H1 (cell line): ENCODE measurements around the gene ITGB5. TPM values are rescaled to one million over a fixed set of nuclear protein-coding genes. Genes with fewer than 3 reads are reported as not detected.

Experiments
- CTCF ChIA-PET: fragments of 300-600 bp; sonication (Branson Sonifier 250); formaldehyde crosslinking; loops from one replicate; lab custom pipeline; 2021; ENCODE audit not compliant: partially characterized antibody; lab: Charles Lee
- POLR2A ChIA-PET: fragments of 300-600 bp; sonication (Branson Sonifier 250); formaldehyde crosslinking; loops from one replicate; lab custom pipeline; 2021; ENCODE audit warnings: inconsistent platforms; ENCODE audit not compliant: partially characterized antibody; lab: Charles Lee
- DNase-seq, 2 experiments: peaks; one replicate each; pipeline versions ENCODE4 v3.0.0 to v3.0.0-alpha.2; 2010 to 2022; ENCODE audit warnings: low spot score in 2 of 2, low read depth in 1 of 2, mixed read lengths in 1 of 2
- FAIRE-seq: peaks from 2 replicates; lab custom pipeline; 2011; peaks lifted over from hg19 to GRCh38; lab: Jason Lieb, UNC
- H2AFZ ChIP-seq: 2 replicates; pipeline ENCODE4 v1.8.1; 2012; ENCODE audit warnings: low read length, inconsistent platforms
- H2AK5ac ChIP-seq: 2 replicates; pipeline ENCODE4 v1.6.1; 2013; ENCODE audit warnings: low read depth, low read length
- H2BK120ac ChIP-seq: replicated peaks from 2 replicates; pipeline ENCODE3; 2013; ENCODE audit warnings: low read depth, low read length, inconsistent platforms
- H2BK12ac ChIP-seq: 2 replicates; pipeline ENCODE4 v1.6.1; 2013; ENCODE audit warnings: low read depth, low read length
- H2BK15ac ChIP-seq: 2 replicates; pipeline ENCODE4 v1.6.1; 2013; ENCODE audit warnings: low read length
- H2BK20ac ChIP-seq: 2 replicates; pipeline ENCODE4 v1.6.1; 2013; ENCODE audit warnings: low read length
- H2BK5ac ChIP-seq: 2 replicates; pipeline ENCODE4 v1.6.1; 2013; ENCODE audit warnings: low read depth, low read length
- H3K14ac ChIP-seq: 2 replicates; pipeline ENCODE4 v1.6.1; 2013; ENCODE audit warnings: inconsistent platforms; ENCODE audit not compliant: insufficient read length
- H3K18ac ChIP-seq: 2 replicates; pipeline ENCODE4 v1.6.1; 2013; ENCODE audit warnings: low read length; ENCODE audit errors: extremely low read depth
- H3K23ac ChIP-seq: 2 replicates; pipeline ENCODE4 v1.6.1; 2013; ENCODE audit warnings: inconsistent platforms; ENCODE audit not compliant: insufficient read length
- H3K23me2 ChIP-seq: 2 replicates; pipeline ENCODE4 v1.6.1; 2013; ENCODE audit warnings: low read depth, low read length
- H3K27ac ChIP-seq: 2 replicates; pipeline ENCODE4 v1.6.1; 2011; ENCODE audit warnings: low read depth, low read length, inconsistent platforms
- H3K27me3 ChIP-seq, 4 experiments: replicated peaks in 1 of 4; 1 replicate in 1 of 4; 2 replicates in 3 of 4; pipeline versions ENCODE4 v1.6.1 to v1.8.1; 2011 to 2013; ENCODE audit warnings: low read length in 3 of 4, mild to moderate bottlenecking in 3 of 4, inconsistent platforms in 2 of 4, mixed read lengths in 2 of 4, moderate library complexity in 1 of 4; ENCODE audit not compliant: control insufficient read depth in 3 of 4, insufficient read depth in 3 of 4; ENCODE audit errors: extremely low read depth in 1 of 4
- H3K36me3 ChIP-seq, 4 experiments: 2 replicates each; pipeline versions ENCODE4 v1.6.1 to v1.8.1; 2011 to 2013; ENCODE audit warnings: mild to moderate bottlenecking in 4 of 4, low read length in 3 of 4, moderate library complexity in 2 of 4, control low read depth in 1 of 4, inconsistent platforms in 1 of 4; ENCODE audit not compliant: insufficient read depth in 4 of 4, control insufficient read depth in 2 of 4
- H3K4ac ChIP-seq: replicated peaks from 2 replicates; pipeline ENCODE3; 2013; ENCODE audit warnings: low read length, low read depth, mixed read lengths, inconsistent platforms; ENCODE audit not compliant: insufficient read length
- H3K4me1 ChIP-seq, 4 experiments: replicated peaks in 1 of 4; 1 replicate in 1 of 4; 2 replicates in 3 of 4; pipeline versions ENCODE4 v1.6.1 to v1.8.1; 2011 to 2013; ENCODE audit warnings: low read length in 3 of 4, inconsistent platforms in 2 of 4, mixed read lengths in 1 of 4; ENCODE audit not compliant: insufficient read depth in 4 of 4, control insufficient read depth in 3 of 4
- H3K4me2 ChIP-seq, 2 experiments: 2 replicates each; pipeline versions ENCODE4 v1.6.1 to v1.8.1; 2011 to 2013; ENCODE audit warnings: low read depth in 2 of 2, low read length in 2 of 2, control low read depth in 1 of 2, inconsistent platforms in 1 of 2, mild to moderate bottlenecking in 1 of 2; ENCODE audit not compliant: insufficient read depth in 1 of 2
- H3K4me3 ChIP-seq, 4 experiments: fragments of 200-600, 300-600 bp in 1 of 4; sonication (generic), shearing (Covaris generic), sonication (Bioruptor Twin) in 1 of 4; 2 replicates each; pipeline versions ENCODE4 v1.5.1 to v1.8.1; 2011 to 2016; ENCODE audit warnings: low read length in 4 of 4, low read depth in 3 of 4, control low read depth in 2 of 4, inconsistent platforms in 2 of 4, mild to moderate bottlenecking in 2 of 4, mixed read lengths in 1 of 4, moderate library complexity in 1 of 4; ENCODE audit not compliant: insufficient read depth in 2 of 4; ENCODE audit errors: extremely low read depth in 1 of 4
- H3K56ac ChIP-seq: replicated peaks from 2 replicates; pipeline ENCODE3; 2013; ENCODE audit warnings: low read depth, mild to moderate bottlenecking, mixed read lengths, low read length, inconsistent platforms; ENCODE audit not compliant: insufficient read length
- H3K79me1 ChIP-seq: 2 replicates; pipeline ENCODE4 v1.6.1; 2013; ENCODE audit warnings: low read depth, low read length, control low read depth
- H3K79me2 ChIP-seq, 2 experiments: 2 replicates each; pipeline versions ENCODE4 v1.6.1 to v1.8.1; 2012 to 2013; ENCODE audit warnings: low read length in 2 of 2, mild to moderate bottlenecking in 2 of 2, inconsistent platforms in 1 of 2; ENCODE audit not compliant: insufficient read depth in 2 of 2, control insufficient read depth in 1 of 2
- H3K9ac ChIP-seq, 4 experiments: replicated peaks in 1 of 4; 1 replicate in 1 of 4; 2 replicates in 3 of 4; pipeline versions ENCODE4 v1.6.1 to v1.8.1; 2011 to 2013; ENCODE audit warnings: low read depth in 3 of 4, low read length in 3 of 4, control low read depth in 2 of 4, mild to moderate bottlenecking in 2 of 4, moderate library complexity in 2 of 4, inconsistent platforms in 1 of 4; ENCODE audit errors: extremely low read depth in 1 of 4
- H3K9me3 ChIP-seq, 2 experiments: 2 replicates each; pipeline versions ENCODE4 v1.6.1 to v1.8.1; 2012 to 2013; ENCODE audit warnings: mild to moderate bottlenecking in 2 of 2, moderate library complexity in 2 of 2, control low read depth in 1 of 2, inconsistent platforms in 1 of 2, low read depth in 1 of 2, low read length in 1 of 2, mixed read lengths in 1 of 2; ENCODE audit not compliant: insufficient read depth in 2 of 2
- H4K20me1 ChIP-seq, 2 experiments: replicated peaks in 1 of 2; 2 replicates each; pipeline versions ENCODE3 to v1.8.1; 2011 to 2013; ENCODE audit warnings: inconsistent platforms in 2 of 2, low read length in 2 of 2, mild to moderate bottlenecking in 1 of 2; ENCODE audit not compliant: insufficient read depth in 2 of 2, control insufficient read depth in 1 of 2
- H4K5ac ChIP-seq: 2 replicates; pipeline ENCODE4 v1.6.1; 2013; ENCODE audit warnings: low read length, low read depth, mixed read lengths, inconsistent platforms; ENCODE audit not compliant: insufficient read length
- H4K8ac ChIP-seq: 2 replicates; pipeline ENCODE4 v1.8.0; 2013; ENCODE audit warnings: mild to moderate bottlenecking, moderate library complexity, low read length, inconsistent platforms; ENCODE audit not compliant: insufficient read depth; ENCODE audit errors: extremely low read depth
- H4K91ac ChIP-seq: replicated peaks from 2 replicates; pipeline ENCODE3; 2013; ENCODE audit warnings: low read length, mixed read lengths, inconsistent platforms; ENCODE audit not compliant: insufficient read length
- KDM1A ChIP-seq: fragments of 200-600, 300-600 bp; sonication (generic); IDR thresholded peaks from 2 replicates; pipeline ENCODE4 v1.7.1; 2016; ENCODE audit warnings: mild to moderate bottlenecking, low read length, borderline replicate concordance
- NRF1 ChIP-seq: IDR thresholded peaks from 2 replicates; pipeline ENCODE4 v1.6.1; 2011; ENCODE audit warnings: mild to moderate bottlenecking, low read depth, low read length, improper control_type of control experiment
- POLR2AphosphoS5 ChIP-seq: IDR thresholded peaks from 2 replicates; pipeline ENCODE4 v1.6.1; 2011; ENCODE audit warnings: low read depth, low read length
- WGBS, 2 experiments: shearing (Covaris generic) in 1 of 2; methylation state at CpG; one replicate each; pipeline versions ENCODE4 v1.1.6 to v1.1.7; 2013 to 2015; ENCODE audit warnings: low lambda C conversion rate in 2 of 2, mixed read lengths in 2 of 2, inconsistent platforms in 1 of 2, low coverage in 1 of 2, missing lambda C conversion rate in 1 of 2; ENCODE audit not compliant: insufficient replicate concordance in 2 of 2, insufficient coverage in 1 of 2, insufficient read length in 1 of 2; ENCODE audit errors: extremely low coverage in 1 of 2, missing lambda C conversion rate in 1 of 2; 5-methylcytosine and 5-hydroxymethylcytosine counted together
- polyA plus RNA-seq, 7 experiments: library from polyadenylated mRNA; depleted of rRNA in 3 of 7; stranded (reverse) in 5 of 7; unstranded in 2 of 7; fragments of >200 nt in 5 of 7; fragments of 200-250 nt in 2 of 7; gene quantifications; 1 replicate in 5 of 7; 2 replicates in 1 of 7; 4 replicates in 1 of 7; pipeline versions ENCODE4 v1.2.1 to v1.2.3, GENCODE V29; 2011 to 2013; ENCODE audit warnings: missing spikeins in 2 of 7, mixed read lengths in 2 of 7
- total RNA-seq: library from RNA; stranded (reverse); fragmentation: NEBNext Ultra II Directional; extraction: Animal tissue kit (Norgen Biotek cat#: 25700); gene quantifications from 2 replicates; pipeline ENCODE4 v1.2.1, GENCODE V29; 2021

Gene ITGB5
- total and polyA plus RNA-seq, 2 of the 8 experiments (the other 6 are each of a cell fraction or from before 2014, with no cell fraction given), result 101 to 268 TPM

DNA sequence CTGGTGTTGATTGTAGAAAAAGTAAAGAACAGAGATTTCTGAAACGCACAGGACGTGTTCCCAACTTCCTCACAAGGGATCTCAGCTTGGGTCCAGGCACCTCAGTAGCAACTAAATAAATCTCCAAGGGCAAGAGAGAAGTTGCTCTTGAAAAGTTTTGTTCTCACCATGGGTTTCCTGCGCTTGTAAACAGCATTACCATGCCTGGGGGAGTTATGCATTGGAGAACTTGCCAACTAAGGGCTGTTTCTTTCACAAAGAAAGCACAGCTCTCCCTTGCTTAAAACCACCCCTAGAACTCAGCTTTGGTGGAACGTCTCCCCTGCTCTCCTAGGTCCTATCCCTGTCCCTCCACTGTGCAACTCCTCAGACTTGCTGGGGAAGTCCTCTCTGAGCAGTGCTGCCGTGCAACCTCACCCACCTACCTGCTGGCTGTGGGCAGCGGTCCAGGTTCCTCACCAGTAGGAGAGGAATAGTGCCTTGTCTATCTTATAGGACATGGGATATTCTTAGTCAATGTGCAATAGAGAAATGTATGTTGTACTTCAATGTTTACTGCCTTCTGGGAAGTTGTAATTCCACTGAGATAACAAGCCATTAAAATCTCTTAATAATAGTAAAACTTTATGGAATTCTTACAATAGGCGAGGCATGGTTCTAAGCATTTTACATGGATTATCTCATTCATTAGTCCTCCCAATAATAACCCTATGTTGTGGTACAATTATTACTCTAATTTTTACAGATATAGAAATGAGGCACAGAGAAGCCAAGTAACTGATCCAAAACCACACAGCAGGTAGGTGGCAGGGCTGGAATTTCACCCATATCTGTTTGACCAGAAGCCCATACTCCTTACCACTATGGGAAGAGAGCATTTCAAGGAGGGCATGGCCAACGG, 105.4 kb downstream of the ITGB5 start:
- H3K4me3 ChIP-seq, result no peak overlapping the region
- no peak overlapping the region for H3K23ac ChIP-seq
- no peak overlapping the region for H3K4me2 ChIP-seq
- H3K18ac ChIP-seq, result no peak overlapping the region
- no peak overlapping the region for H2AFZ ChIP-seq
- peak; percentile 38; the same call in 1 of the 2 replicates for TF ChIP-seq KDM1A
- TF ChIP-seq POLR2AphosphoS5, result no peak
- TF ChIP-seq NRF1, result no peak
- TF ChIP-seq, all 59 proteins: peak for 1
- Histone ChIP-seq H4K20me1 (peaks cover 0 to 4% of the 10 kb centered on the region in 2 experiments), H3K9me3 (no peaks in the 10 kb centered on the region), H3K23me2 (no peaks in the 10 kb centered on the region), H4K91ac (peak overlapping the region; percentile 34), H2BK120ac (no peak overlapping the region), H3K9ac (no peak overlapping the region), H3K4me1 (peaks cover 0 to 12% (median 6%) of the 10 kb centered on the region in 4 experiments; a peak in 6 of 7 replicates), H3K4ac (no peak overlapping the region), H4K8ac (no peak overlapping the region), H2BK15ac (no peak overlapping the region), H3K14ac (no peak overlapping the region), H3K27me3 (no peaks in the 10 kb centered on the region), H3K36me3 (peaks cover 0 to 4% (median 0%) of the 10 kb centered on the region in 4 experiments; a peak in 2 of 8 replicates), H2BK12ac (no peak overlapping the region; the same call in 1 of the 2 replicates), H2BK20ac (no peak overlapping the region), H3K27ac (no peak overlapping the region), H3K56ac (no peak overlapping the region), H4K5ac (no peak overlapping the region), H3K79me1 (no peaks in the 10 kb centered on the region; the same call in 1 of the 2 replicates), H2BK5ac (no peak overlapping the region), H2AK5ac (no peak overlapping the region; the same call in 1 of the 2 replicates), H3K79me2 (no peaks in the 10 kb centered on the region)
- ChIA-PET POLR2A (interaction anchor here (1.0 to 1.3 kb wide), 3 partner anchors 9 to 45 kb away, joined by 3 read pairs; no protein-coding TSS in a partner anchor), CTCF (interaction anchor here (1.0 to 4.0 kb wide), 5 partner anchors 21 to 121 kb away, joined by 3 to 17 read pairs (median 5); no protein-coding TSS in a partner anchor)
- WGBS, 2 experiments, result 80% methylated on average over 8 of the region's 8 CpGs; no CpG with 5 or more reads in 1 of the 2 experiments
- no peak for FAIRE-seq
- DNase-seq, result no peak
